Neural progenitor cell (in vitro differentiated cells): ENCODE results near the gene SH2D4B.

Experiments
- CTCF ChIP-seq: fragments of 200-600 bp; sonication (generic); IDR thresholded peaks from 2 replicates; pipeline ENCODE4 v1.5.1; 2017; ENCODE audit warnings: antibody characterized with exemption, mild to moderate bottlenecking
- EZH2 ChIP-seq: fragments of 200-600 bp; sonication (generic); IDR thresholded peaks from 2 replicates; pipeline ENCODE4 v1.6.1; 2017; ENCODE audit warnings: antibody characterized with exemption, mild to moderate bottlenecking, moderate library complexity
- EZH2phosphoT487 ChIP-seq: fragments of 200-600 bp; sonication (generic); IDR thresholded peaks from 2 replicates; pipeline ENCODE4 v1.6.1; 2017; ENCODE audit warnings: antibody characterized with exemption

- TF ChIP-seq CTCF (no peak), EZH2phosphoT487 (no peak), EZH2 (no peak)
These were observed 53.0 kb downstream of the SH2D4B start for GRCh38 chr10:80590585-80591125.
